MCF 10A (cell line): Measurements from ENCODE around the gene NRXN3. TPM values are rescaled to one million over a fixed set of nuclear protein-coding genes. Genes with fewer than 3 reads are reported as not detected.

Source experiments
- BruUV-seq: library from RNA; stranded (reverse); fragments of 400-500 nt; replicated peaks from 2 replicates; lab custom pipeline; 2021; lab: Mats Ljungman, UMichigan
- CTCF ChIA-PET: fragments of 300-600 bp; sonication (Branson Sonifier 250); formaldehyde crosslinking; extraction: SDS; loops from one replicate; lab custom pipeline; 2021; ENCODE audit warnings: antibody characterized with exemption, inconsistent platforms; lab: Yijun Ruan, JAX
- POLR2A ChIA-PET: fragments of 300-600, 350-650 bp; sonication (Branson Sonifier 250); formaldehyde crosslinking; extraction: SDS; loops from one replicate; lab custom pipeline; 2020; ENCODE audit warnings: antibody characterized with exemption, inconsistent platforms; lab: Yijun Ruan, JAX
- DNase-seq: peaks from one replicate; pipeline ENCODE4 v3.0.0-alpha.2; 2018; ENCODE audit not compliant: unreplicated experiment
- H3K27ac Mint-ChIP-seq: one replicate; pipeline ENCODE4 v1.8.0; 2022; ENCODE audit warnings: mild to moderate bottlenecking, low read depth, mixed read lengths; ENCODE audit not compliant: unreplicated experiment
- H3K27me3 Mint-ChIP-seq: one replicate; pipeline ENCODE4 v1.8.0; 2022; ENCODE audit warnings: mixed read lengths; ENCODE audit not compliant: insufficient read depth, unreplicated experiment
- H3K36me3 Mint-ChIP-seq: one replicate; pipeline ENCODE4 v1.8.0; 2022; ENCODE audit warnings: mild to moderate bottlenecking, moderate library complexity, mixed read lengths; ENCODE audit not compliant: insufficient read depth, unreplicated experiment
- H3K4me1 Mint-ChIP-seq: one replicate; pipeline ENCODE4 v1.8.0; 2022; ENCODE audit warnings: mixed read lengths; ENCODE audit not compliant: insufficient read depth, unreplicated experiment
- H3K4me3 Mint-ChIP-seq: one replicate; pipeline ENCODE4 v1.8.0; 2022; ENCODE audit warnings: mild to moderate bottlenecking, moderate library complexity, mixed read lengths; ENCODE audit not compliant: unreplicated experiment
- H3K9me3 Mint-ChIP-seq: one replicate; pipeline ENCODE4 v1.8.0; 2022; ENCODE audit warnings: mixed read lengths; ENCODE audit not compliant: unreplicated experiment
- CTCF ChIP-seq: fragments of 200-600 bp; IDR thresholded peaks from one replicate; pipeline ENCODE4 v1.8.0; 2022; ENCODE audit warnings: antibody characterized with exemption, mild to moderate bottlenecking; ENCODE audit not compliant: unreplicated experiment
- intact Hi-C: fragments of 100-400 bp; cut with micrococcal nuclease; formaldehyde crosslinking; loops from 2 replicates; pipeline ENCODE4 v1.14.1; 2022
- total RNA-seq: library from RNA; stranded (reverse); gene quantifications from 2 replicates; pipeline ENCODE4 v1.2.3, GENCODE V29; 2022

Gene NRXN3
- total RNA-seq, 1 experiment from 2014 or later = not detected

- no TSS peak for BruUV-seq
Observed at GRCh38 chr14:79829405-79830166, 1659.4 kb downstream of the NRXN3 start.

GRCh38 chr14:79831195-79831892 is 1661.2 kb downstream of the NRXN3 start:
- peaks cover 69% of the 10 kb centered on the region for H3K27me3 Mint-ChIP-seq
- intact Hi-C loops = no loop called here
- ChIA-PET CTCF (interaction anchor here (0.6 kb wide), 1 partner anchor 225 kb away, joined by 3 read pairs; no protein-coding TSS in a partner anchor), POLR2A (no interaction called here)
- peak; percentile 6 for DNase-seq
- TF ChIP-seq CTCF = no peak
- no peaks in the 10 kb centered on the region for H3K4me1 Mint-ChIP-seq
- H3K9me3 Mint-ChIP-seq = no peaks in the 10 kb centered on the region
- H3K36me3 Mint-ChIP-seq = peaks cover 4% of the 10 kb centered on the region
- no peak overlapping the region for H3K27ac Mint-ChIP-seq
- BruUV-seq = no TSS peak
- no peak overlapping the region for H3K4me3 Mint-ChIP-seq

More at GRCh38 chr14:79829405-79830166, 1659.4 kb downstream of the NRXN3 start:
- Mint-ChIP-seq H3K36me3 (peaks cover 4% of the 10 kb centered on the region), H3K9me3 (no peaks in the 10 kb centered on the region), H3K27ac (no peak overlapping the region), H3K4me3 (no peak overlapping the region), H3K27me3 (peaks cover 51% of the 10 kb centered on the region), H3K4me1 (no peaks in the 10 kb centered on the region)
- no peak for TF ChIP-seq CTCF
- intact Hi-C loops = no loop called here
- POLR2A ChIA-PET = no interaction called here
- CTCF ChIA-PET = interaction anchor here (0.6 to 0.9 kb wide), 2 partner anchors 9 to 192 kb away, joined by 3 to 4 read pairs; no protein-coding TSS in a partner anchor
- no peak for DNase-seq

- no peak for TF ChIP-seq CTCF
- H3K36me3 Mint-ChIP-seq = peaks cover 4% of the 10 kb centered on the region
- ChIA-PET POLR2A (no interaction called here), CTCF (interaction anchor here (1.0 kb wide), 1 partner anchor 23 kb away, joined by 3 read pairs; no protein-coding TSS in a partner anchor)
- H3K4me3 Mint-ChIP-seq = no peak overlapping the region
- DNase-seq = no peak
- H3K27me3 Mint-ChIP-seq = peaks cover 67% of the 10 kb centered on the region
- BruUV-seq = no TSS peak
- intact Hi-C loops = no loop called here
- H3K9me3 Mint-ChIP-seq = no peaks in the 10 kb centered on the region
- no peak overlapping the region for H3K27ac Mint-ChIP-seq
- H3K4me1 Mint-ChIP-seq = no peaks in the 10 kb centered on the region
Observed at GRCh38 chr14:79833781-79834180, 1663.6 kb downstream of the NRXN3 start.

DNA sequence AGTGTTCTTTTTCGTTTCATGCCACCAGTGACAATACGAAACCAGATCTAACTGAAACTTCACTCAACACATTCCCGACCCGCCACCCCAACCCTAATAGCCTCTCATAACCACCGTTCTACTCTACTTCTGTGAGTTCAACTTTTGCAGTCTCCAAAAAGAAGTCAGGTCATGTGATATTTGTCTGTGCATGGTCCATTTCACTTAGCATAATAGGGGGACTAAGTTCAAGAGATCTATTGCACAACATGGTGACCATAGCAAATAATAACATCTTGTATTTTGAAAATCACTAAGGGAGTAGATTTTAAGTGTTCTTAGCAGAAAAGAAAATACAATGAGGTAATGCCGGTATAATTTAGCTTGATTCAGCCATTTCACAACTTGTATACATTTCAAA is 1664.7 kb downstream of the NRXN3 start:
- no peak for TF ChIP-seq CTCF
- Mint-ChIP-seq H3K27me3 (peaks cover 67% of the 10 kb centered on the region), H3K9me3 (no peaks in the 10 kb centered on the region), H3K36me3 (peaks cover 4% of the 10 kb centered on the region), H3K4me1 (no peaks in the 10 kb centered on the region), H3K4me3 (no peak overlapping the region), H3K27ac (no peak overlapping the region)
- BruUV-seq = no TSS peak
- ChIA-PET POLR2A (interaction anchor here (0.7 to 1.1 kb wide), 2 partner anchors 211 to 1384 kb away, joined by 3 read pairs; no protein-coding TSS in a partner anchor), CTCF (no interaction called here)
- DNase-seq = no peak
- intact Hi-C loops = no loop called here
